Measurements from ENCODE around the gene NCOA3.
"Not testable (repeated sequence)": the region's sequence is repeated elsewhere in the genome, so short reads cannot be mapped to it uniquely, and the experiment has no call there.

Gene NCOA3

DNA sequence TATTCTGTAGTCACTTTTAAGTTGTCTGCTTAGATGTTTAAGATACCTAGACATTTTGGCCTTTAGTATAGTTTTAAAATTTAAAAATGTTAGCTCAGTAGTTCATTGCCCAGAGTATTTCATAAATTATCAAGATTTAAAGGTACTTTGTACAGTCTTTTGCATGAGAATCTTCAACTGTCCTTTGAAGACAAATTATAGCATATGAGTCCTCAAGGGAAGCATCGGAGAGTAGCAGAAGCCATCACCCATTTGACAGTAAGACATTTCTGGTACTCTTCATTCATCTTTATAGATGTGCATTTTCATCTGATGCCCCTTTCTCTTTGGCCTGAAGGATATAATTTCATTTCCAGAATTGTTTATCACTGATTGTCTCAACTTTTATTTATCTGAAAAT, 89.5 kb downstream of the NCOA3 start:
- no peak overlapping the region for H3K27ac ChIP-seq (ENCODE audit: low read length)
- H3K4me3 ChIP-seq (ENCODE audit: low read depth in 1 of 2, low read length in 2 of 2): no peak overlapping the region
- H3K4me1 ChIP-seq (ENCODE audit: control insufficient read depth in 1 of 2, insufficient read depth in 2 of 2, low read length in 2 of 2): peaks cover 0 to 3% of the 10 kb centered on the region in 2 donors
- no peaks in the 10 kb centered on the region for H3K27me3 ChIP-seq (ENCODE audit: low read depth, low read length)
- H3K9me3 ChIP-seq (ENCODE audit: control insufficient read depth in 1 of 2, low read length in 2 of 2): no peaks in the 10 kb centered on the region
- peaks cover 0 to 6% of the 10 kb centered on the region in 2 donors for H3K36me3 ChIP-seq (ENCODE audit: control insufficient read depth in 1 of 2, insufficient read depth in 2 of 2, low read length in 2 of 2)

DNA sequence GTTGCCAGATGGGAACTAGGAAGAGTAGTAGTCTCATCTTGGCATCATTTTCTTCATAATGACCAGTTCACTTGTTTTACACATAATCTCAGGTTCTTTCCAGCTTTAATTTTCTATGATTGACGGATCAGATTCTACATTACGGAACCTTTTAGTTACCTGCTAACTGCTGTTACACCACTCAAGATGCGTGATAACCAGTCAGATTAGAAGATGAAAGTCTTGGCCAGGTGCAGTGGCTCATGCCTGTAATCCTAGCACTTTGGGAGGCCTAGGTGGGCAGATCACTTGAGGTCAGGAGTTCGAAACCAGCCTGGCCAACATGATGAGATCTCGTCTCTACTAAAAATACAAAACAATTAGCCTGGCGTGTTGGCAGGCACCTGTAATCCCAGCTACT, 92.5 kb downstream of the NCOA3 start:
- Histone ChIP-seq H3K27me3 (ENCODE audit: low read depth, low read length) (no peaks in the 10 kb centered on the region), H3K9me3 (ENCODE audit: control insufficient read depth in 1 of 2, low read length in 2 of 2) (no peaks in the 10 kb centered on the region), H3K36me3 (ENCODE audit: control insufficient read depth in 1 of 2, insufficient read depth in 2 of 2, low read length in 2 of 2) (no peaks in the 10 kb centered on the region), H3K4me1 (ENCODE audit: control insufficient read depth in 1 of 2, insufficient read depth in 2 of 2, low read length in 2 of 2) (peaks cover 0 to 9% of the 10 kb centered on the region in 2 donors), H3K4me3 (ENCODE audit: low read depth in 1 of 2, low read length in 2 of 2) (no peak overlapping the region), H3K27ac (ENCODE audit: low read length) (no peak overlapping the region)

DNA sequence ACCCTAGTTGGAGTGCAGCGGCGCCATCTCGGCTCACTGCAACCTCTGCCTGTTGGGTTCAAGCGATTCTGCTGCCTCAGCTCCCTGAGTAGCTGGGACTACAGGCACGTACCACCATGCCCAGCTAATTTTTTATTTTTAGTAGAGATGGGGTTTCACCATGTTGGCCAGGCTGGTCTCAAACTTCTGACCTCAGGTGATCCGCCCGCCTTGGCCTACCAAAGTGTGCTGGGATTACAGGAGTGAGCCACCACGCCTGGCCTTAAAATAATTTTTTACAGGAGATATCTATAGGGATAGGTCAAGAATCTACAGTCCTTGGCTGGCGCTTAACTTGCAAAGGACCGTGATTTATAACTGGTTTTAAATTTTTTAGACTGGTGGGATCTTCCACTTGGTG, 93.5 kb downstream of the NCOA3 start:
- not testable (repeated sequence) for H3K9me3 ChIP-seq (ENCODE audit: control insufficient read depth in 1 of 2, low read length in 2 of 2)

DNA sequence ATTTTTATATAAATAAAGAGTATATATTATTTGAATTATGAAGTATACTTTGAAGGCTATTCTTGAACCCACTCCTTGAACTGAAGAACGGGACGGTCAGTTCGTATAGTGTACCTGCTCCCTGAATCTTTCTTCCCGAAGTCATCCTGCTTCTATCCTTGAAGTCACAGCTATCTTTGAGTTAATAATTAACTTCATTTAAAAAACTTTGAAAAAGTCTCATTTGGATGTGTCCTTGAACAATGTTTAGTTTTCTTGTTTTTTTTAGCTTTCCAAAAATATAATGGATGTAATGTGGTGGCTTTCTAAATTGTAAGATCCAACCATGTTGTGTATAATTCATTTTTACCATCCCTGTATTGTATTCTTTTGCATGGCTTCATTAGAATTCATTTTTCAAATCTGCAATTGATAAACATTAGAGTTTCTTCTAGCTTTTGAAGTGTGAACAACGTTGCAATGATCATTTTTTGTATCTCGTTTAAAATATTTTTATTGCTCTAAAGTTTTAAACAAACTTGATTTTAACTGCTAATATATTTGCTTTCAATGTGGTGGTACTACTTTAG, 94.4 kb downstream of the NCOA3 start:
- Histone ChIP-seq H3K27me3 (ENCODE audit: low read depth, low read length) (no peaks in the 10 kb centered on the region), H3K27ac (ENCODE audit: low read length) (no peak overlapping the region), H3K9me3 (ENCODE audit: control insufficient read depth in 1 of 2, low read length in 2 of 2) (no peaks in the 10 kb centered on the region), H3K36me3 (ENCODE audit: control insufficient read depth in 1 of 2, insufficient read depth in 2 of 2, low read length in 2 of 2) (no peaks in the 10 kb centered on the region), H3K4me1 (ENCODE audit: control insufficient read depth in 1 of 2, insufficient read depth in 2 of 2, low read length in 2 of 2) (peaks cover 0 to 9% of the 10 kb centered on the region in 2 donors), H3K4me3 (ENCODE audit: low read depth in 1 of 2, low read length in 2 of 2) (no peak overlapping the region)

More for the DNA sequence above, 93.5 kb downstream of the NCOA3 start:
- not testable (repeated sequence) for H3K4me3 ChIP-seq (ENCODE audit: low read depth in 1 of 2, low read length in 2 of 2); H3K4me1 ChIP-seq (ENCODE audit: control insufficient read depth in 1 of 2, insufficient read depth in 2 of 2, low read length in 2 of 2); H3K27me3 ChIP-seq (ENCODE audit: low read depth, low read length); H3K27ac ChIP-seq (ENCODE audit: low read length); H3K36me3 ChIP-seq (ENCODE audit: control insufficient read depth in 1 of 2, insufficient read depth in 2 of 2, low read length in 2 of 2)

DNA sequence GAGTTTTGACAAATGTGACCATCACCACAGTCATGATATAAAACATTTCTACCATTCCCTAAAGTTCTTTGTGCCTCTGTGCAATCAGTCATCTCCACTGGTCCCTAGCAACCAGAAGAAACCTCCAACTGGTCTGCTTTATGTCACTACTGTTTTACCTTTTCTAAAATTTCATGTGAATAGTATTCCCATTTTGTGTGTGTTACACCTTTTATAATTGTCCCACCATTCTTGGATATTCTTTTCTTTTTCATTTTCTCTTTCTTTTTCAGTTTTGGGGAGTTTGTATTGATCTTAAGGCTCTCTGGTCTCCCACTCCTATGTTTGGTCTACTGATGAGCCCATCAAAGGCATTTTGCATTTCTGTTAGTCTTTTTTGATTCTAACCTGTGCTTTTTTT, 95.4 kb downstream of the NCOA3 start:
- Histone ChIP-seq H3K9me3 (ENCODE audit: control insufficient read depth in 1 of 2, low read length in 2 of 2) (no peaks in the 10 kb centered on the region), H3K27me3 (ENCODE audit: low read depth, low read length) (no peaks in the 10 kb centered on the region), H3K4me1 (ENCODE audit: control insufficient read depth in 1 of 2, insufficient read depth in 2 of 2, low read length in 2 of 2) (peaks cover 0 to 16% of the 10 kb centered on the region in 2 donors), H3K36me3 (ENCODE audit: control insufficient read depth in 1 of 2, insufficient read depth in 2 of 2, low read length in 2 of 2) (no peaks in the 10 kb centered on the region), H3K27ac (ENCODE audit: low read length) (no peak overlapping the region), H3K4me3 (ENCODE audit: low read depth in 1 of 2, low read length in 2 of 2) (no peak overlapping the region)

DNA sequence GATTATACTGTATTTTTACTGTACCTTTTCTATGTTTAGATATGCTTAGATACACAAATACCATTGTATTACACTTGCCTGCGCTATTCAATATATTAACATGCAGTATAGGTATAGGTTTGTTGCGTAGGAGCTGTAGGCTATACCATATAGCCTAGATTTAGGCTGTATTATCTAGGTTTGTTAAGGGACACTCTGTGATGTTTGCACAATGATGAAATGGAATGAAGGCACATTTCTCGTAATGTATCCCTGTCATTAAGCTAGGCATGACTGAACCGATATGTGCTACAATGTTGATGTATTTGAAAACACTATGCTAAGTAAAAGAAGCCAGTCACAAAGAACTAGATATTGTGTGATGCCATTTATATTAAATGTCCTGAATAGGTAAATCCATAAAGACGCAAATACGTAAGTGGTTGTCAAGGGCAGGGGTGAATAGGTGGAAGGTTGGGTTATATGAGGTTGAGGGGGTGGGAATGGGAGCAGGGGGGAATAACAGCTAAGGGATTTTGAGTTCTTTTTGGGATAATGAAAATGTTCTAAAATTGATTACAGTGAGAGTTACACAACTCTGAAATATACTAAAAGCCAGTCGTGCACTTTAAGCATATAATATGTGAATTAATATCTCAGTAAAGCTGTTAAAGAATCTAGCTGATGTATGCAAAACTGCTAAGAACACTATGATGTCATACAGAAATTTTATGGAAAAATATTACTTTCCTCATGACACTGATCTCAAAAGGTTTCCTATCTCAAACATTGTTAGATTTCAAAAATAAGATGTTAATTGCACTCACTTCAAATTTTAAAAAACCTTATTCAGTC, 97.4 kb downstream of the NCOA3 start:
- no peaks in the 10 kb centered on the region for H3K36me3 ChIP-seq (ENCODE audit: control insufficient read depth in 1 of 2, insufficient read depth in 2 of 2, low read length in 2 of 2)
- no peak overlapping the region for H3K4me3 ChIP-seq (ENCODE audit: low read depth in 1 of 2, low read length in 2 of 2)
- H3K9me3 ChIP-seq (ENCODE audit: control insufficient read depth in 1 of 2, low read length in 2 of 2): no peaks in the 10 kb centered on the region
- H3K27ac ChIP-seq (ENCODE audit: low read length): no peak overlapping the region
- H3K4me1 ChIP-seq (ENCODE audit: control insufficient read depth in 1 of 2, insufficient read depth in 2 of 2, low read length in 2 of 2): peaks cover 0 to 12% of the 10 kb centered on the region in 2 donors
- no peaks in the 10 kb centered on the region for H3K27me3 ChIP-seq (ENCODE audit: low read depth, low read length)

DNA sequence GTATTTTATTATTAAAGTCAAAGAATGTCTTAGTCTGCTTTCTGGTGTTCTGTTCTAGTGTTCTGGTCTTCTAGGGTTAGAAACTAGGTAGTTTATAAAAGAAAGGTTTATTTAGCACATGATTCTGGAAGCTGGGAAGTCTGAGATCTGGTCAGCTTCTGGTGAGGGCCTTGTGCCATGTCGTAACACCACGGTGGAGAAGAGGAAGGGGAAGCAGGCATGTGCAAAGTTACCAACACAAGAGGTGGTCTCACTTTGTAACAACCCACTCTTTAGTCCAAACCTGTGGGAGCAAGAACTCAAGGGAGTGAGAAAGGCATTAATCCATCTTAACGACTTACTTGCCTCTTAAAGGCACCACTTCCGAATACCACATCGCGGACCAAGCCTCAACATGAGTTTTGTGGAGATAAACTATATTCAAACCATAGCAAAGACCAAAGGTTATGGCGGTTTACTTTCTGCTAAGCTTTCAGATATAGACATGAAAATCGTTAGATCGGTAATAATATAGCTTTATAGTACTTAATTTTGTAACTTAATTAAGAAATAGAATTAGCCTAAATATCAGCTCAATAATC, 99.4 kb downstream of the NCOA3 start:
- Histone ChIP-seq H3K36me3 (ENCODE audit: control insufficient read depth in 1 of 2, insufficient read depth in 2 of 2, low read length in 2 of 2) (peaks cover 0 to under 1% of the 10 kb centered on the region in 2 donors), H3K27ac (ENCODE audit: low read length) (no peak overlapping the region), H3K4me3 (ENCODE audit: low read depth in 1 of 2, low read length in 2 of 2) (no peak overlapping the region), H3K27me3 (ENCODE audit: low read depth, low read length) (no peaks in the 10 kb centered on the region), H3K4me1 (ENCODE audit: control insufficient read depth in 1 of 2, insufficient read depth in 2 of 2, low read length in 2 of 2) (peaks cover 0 to 12% of the 10 kb centered on the region in 2 donors), H3K9me3 (ENCODE audit: control insufficient read depth in 1 of 2, low read length in 2 of 2) (no peaks in the 10 kb centered on the region)

DNA sequence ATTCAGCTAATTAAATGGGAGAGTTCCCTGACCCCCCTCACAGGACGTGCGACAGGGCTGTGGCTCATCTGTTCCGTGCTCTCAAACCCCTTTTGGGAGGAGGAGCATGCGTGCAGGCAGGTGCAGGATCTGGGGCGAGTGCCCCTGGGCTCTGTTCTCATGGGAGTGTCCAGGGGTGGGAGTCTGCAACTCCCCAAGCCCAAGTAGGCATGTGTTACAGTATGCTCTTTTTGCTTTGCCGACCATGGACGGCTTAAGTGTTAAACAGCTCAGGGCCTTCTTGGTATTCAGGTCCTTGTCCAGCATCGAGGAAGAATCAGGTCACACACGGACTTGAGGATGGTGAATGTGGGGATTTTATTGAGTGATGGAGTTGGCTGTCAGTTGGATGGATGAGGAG, 101.6 kb downstream of the NCOA3 start:
- Histone ChIP-seq H3K9me3 (ENCODE audit: control insufficient read depth in 1 of 2, low read length in 2 of 2) (no peaks in the 10 kb centered on the region), H3K36me3 (ENCODE audit: control insufficient read depth in 1 of 2, insufficient read depth in 2 of 2, low read length in 2 of 2) (peaks cover 0 to 2% of the 10 kb centered on the region in 2 donors), H3K27ac (ENCODE audit: low read length) (no peak overlapping the region), H3K27me3 (ENCODE audit: low read depth, low read length) (no peaks in the 10 kb centered on the region), H3K4me3 (ENCODE audit: low read depth in 1 of 2, low read length in 2 of 2) (no peak overlapping the region), H3K4me1 (ENCODE audit: control insufficient read depth in 1 of 2, insufficient read depth in 2 of 2, low read length in 2 of 2) (peaks cover 0 to 7% of the 10 kb centered on the region in 2 donors)

DNA sequence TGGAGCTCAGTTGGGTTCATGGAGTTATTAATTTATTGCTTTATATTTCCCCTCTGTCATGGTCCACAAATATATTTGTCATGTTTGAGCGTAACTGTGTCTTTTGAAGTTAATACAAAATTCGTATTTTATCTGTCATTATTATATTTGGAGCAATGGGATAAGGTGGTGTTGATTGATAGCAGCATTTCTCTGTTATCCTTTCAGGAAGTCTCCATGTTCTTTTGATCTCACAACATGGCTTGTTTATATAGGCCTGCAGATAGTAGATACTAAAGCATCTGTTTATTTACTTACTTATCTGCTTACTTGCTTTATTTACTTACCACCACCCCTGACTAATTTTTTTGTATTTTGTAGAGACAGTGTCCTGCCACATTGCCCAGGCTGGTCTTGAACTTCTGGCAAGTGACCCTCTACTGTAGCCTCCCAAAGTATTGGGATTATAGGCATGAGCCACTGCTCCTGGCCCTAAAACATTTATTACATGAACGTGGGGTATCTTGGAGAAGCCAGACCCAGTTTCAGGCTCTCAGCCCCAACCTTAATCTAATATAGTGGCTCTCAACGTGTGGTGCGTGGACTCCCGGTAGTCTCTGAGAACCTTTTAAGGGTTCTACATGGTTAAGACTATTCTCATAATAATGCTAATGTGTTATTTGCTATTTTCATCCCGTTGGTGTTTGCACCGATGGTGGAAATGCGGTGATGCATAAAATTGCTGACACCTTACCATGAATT, 104.2 kb downstream of the NCOA3 start:
- Histone ChIP-seq H3K27ac (ENCODE audit: low read length) (no peak overlapping the region), H3K4me3 (ENCODE audit: low read depth in 1 of 2, low read length in 2 of 2) (no peak overlapping the region), H3K9me3 (ENCODE audit: control insufficient read depth in 1 of 2, low read length in 2 of 2) (no peaks in the 10 kb centered on the region), H3K36me3 (ENCODE audit: control insufficient read depth in 1 of 2, insufficient read depth in 2 of 2, low read length in 2 of 2) (peaks cover 0 to 2% of the 10 kb centered on the region in 2 donors), H3K27me3 (ENCODE audit: low read depth, low read length) (no peaks in the 10 kb centered on the region), H3K4me1 (ENCODE audit: control insufficient read depth in 1 of 2, insufficient read depth in 2 of 2, low read length in 2 of 2) (peaks cover 3 to 12% of the 10 kb centered on the region in 2 donors)

DNA sequence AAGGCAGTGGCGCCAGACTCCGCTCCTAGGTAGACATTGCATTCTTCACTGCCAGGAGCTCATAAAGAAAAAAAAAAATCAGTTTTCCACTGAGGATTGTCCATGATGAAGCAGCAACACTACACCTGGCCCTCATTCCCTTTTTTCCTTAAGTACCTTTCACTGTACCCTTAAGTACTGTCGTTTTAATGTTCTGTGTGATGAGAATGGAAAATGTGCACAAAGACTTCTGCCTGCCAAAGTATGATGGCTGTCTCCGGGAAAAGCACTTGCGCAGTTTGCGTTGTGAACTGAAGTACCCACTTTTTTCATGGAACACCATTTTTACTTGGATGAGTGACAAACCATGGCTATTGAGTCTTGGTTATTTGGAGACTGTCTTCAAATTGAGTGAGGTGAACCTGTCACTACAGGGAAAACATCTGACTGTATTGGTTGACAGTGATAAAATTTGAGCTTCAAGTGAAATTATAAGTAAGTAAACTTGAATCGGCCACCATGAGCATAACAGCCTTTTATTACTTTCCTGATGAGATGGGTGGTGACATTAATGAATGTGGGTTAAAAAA, 104.8 kb downstream of the NCOA3 start:
- Histone ChIP-seq H3K27me3 (ENCODE audit: low read depth, low read length) (no peaks in the 10 kb centered on the region), H3K9me3 (ENCODE audit: control insufficient read depth in 1 of 2, low read length in 2 of 2) (no peaks in the 10 kb centered on the region), H3K4me1 (ENCODE audit: control insufficient read depth in 1 of 2, insufficient read depth in 2 of 2, low read length in 2 of 2) (peaks cover 3 to 16% of the 10 kb centered on the region in 2 donors), H3K4me3 (ENCODE audit: low read depth in 1 of 2, low read length in 2 of 2) (no peak overlapping the region), H3K36me3 (ENCODE audit: control insufficient read depth in 1 of 2, insufficient read depth in 2 of 2, low read length in 2 of 2) (peaks cover 0 to 2% of the 10 kb centered on the region in 2 donors), H3K27ac (ENCODE audit: low read length) (no peak overlapping the region)

Measured in muscle layer of duodenum (tissue), 2 donors.